ENCODE data around the gene BTNL3.

The BTNL3 gene

GRCh38 chr5:180988592-180988991, at the start of gene BTNL3:
Gene BTNL3 (plus strand): TSS chr5:180988846. CDS start chr5:180989029, 183 bp downstream.
- H3K4me1 Mint-ChIP-seq (ENCODE audit: low read depth): no peaks in the 10 kb centered on the region
- no peak within 1 kb of the TSS for H3K27ac Mint-ChIP-seq
- no peaks in the 10 kb centered on the region for H3K9me3 Mint-ChIP-seq
- no peaks in the 10 kb centered on the region for H3K36me3 Mint-ChIP-seq (ENCODE audit: low read depth)
- peaks cover 52% of the 10 kb centered on the region for H3K27me3 Mint-ChIP-seq
- DNase-seq: no peak
- no peak within 1 kb of the TSS for H3K4me3 Mint-ChIP-seq

GRCh38 chr5:180950291-180950949, 38.2 kb upstream of the BTNL3 start:
- no peak overlapping the region for H3K27ac Mint-ChIP-seq
- no peaks in the 10 kb centered on the region for H3K9me3 Mint-ChIP-seq
- H3K36me3 Mint-ChIP-seq (ENCODE audit: low read depth): no peaks in the 10 kb centered on the region
- peaks cover 3% of the 10 kb centered on the region for H3K4me1 Mint-ChIP-seq (ENCODE audit: low read depth)
- H3K4me3 Mint-ChIP-seq: no peak overlapping the region
- DNase-seq: no peak
- H3K27me3 Mint-ChIP-seq: peaks cover 6% of the 10 kb centered on the region

- H3K4me3 Mint-ChIP-seq: no peak overlapping the region
- peaks cover 23% of the 10 kb centered on the region for H3K4me1 Mint-ChIP-seq (ENCODE audit: low read depth)
- H3K36me3 Mint-ChIP-seq (ENCODE audit: low read depth): no peaks in the 10 kb centered on the region
- no peak overlapping the region for H3K27ac Mint-ChIP-seq
- H3K27me3 Mint-ChIP-seq: peaks cover 9% of the 10 kb centered on the region
- DNase-seq: no peak
- no peaks in the 10 kb centered on the region for H3K9me3 Mint-ChIP-seq
Observed at GRCh38 chr5:180959661-180960060, 29.0 kb upstream of the BTNL3 start.

GRCh38 chr5:180960209-180960608, 28.4 kb upstream of the BTNL3 start:
- Mint-ChIP-seq H3K4me1 (ENCODE audit: low read depth) (peaks cover 22% of the 10 kb centered on the region), H3K9me3 (no peaks in the 10 kb centered on the region), H3K27me3 (peaks cover 9% of the 10 kb centered on the region), H3K36me3 (ENCODE audit: low read depth) (no peaks in the 10 kb centered on the region), H3K27ac (no peak overlapping the region), H3K4me3 (no peak overlapping the region)
- no peak for DNase-seq

- H3K36me3 Mint-ChIP-seq (ENCODE audit: low read depth): no peaks in the 10 kb centered on the region
- H3K4me3 Mint-ChIP-seq: no peak overlapping the region
- H3K27me3 Mint-ChIP-seq: peaks cover 9% of the 10 kb centered on the region
- no peaks in the 10 kb centered on the region for H3K4me1 Mint-ChIP-seq (ENCODE audit: low read depth)
- H3K9me3 Mint-ChIP-seq: no peaks in the 10 kb centered on the region
- no peak overlapping the region for H3K27ac Mint-ChIP-seq
- DNase-seq: no peak
Observed at GRCh38 chr5:180969406-180969805, 19.2 kb upstream of the BTNL3 start.

GRCh38 chr5:180970336-180970735, 18.3 kb upstream of the BTNL3 start:
- no peaks in the 10 kb centered on the region for H3K36me3 Mint-ChIP-seq (ENCODE audit: low read depth)
- H3K27ac Mint-ChIP-seq: no peak overlapping the region
- peaks cover 5% of the 10 kb centered on the region for H3K4me1 Mint-ChIP-seq (ENCODE audit: low read depth)
- no peak overlapping the region for H3K4me3 Mint-ChIP-seq
- DNase-seq: no peak
- peaks cover 9% of the 10 kb centered on the region for H3K27me3 Mint-ChIP-seq
- H3K9me3 Mint-ChIP-seq: no peaks in the 10 kb centered on the region

GRCh38 chr5:180970875-180971274, 17.8 kb upstream of the BTNL3 start:
- no peak for DNase-seq
- Mint-ChIP-seq H3K27ac (no peak overlapping the region), H3K4me3 (no peak overlapping the region), H3K4me1 (ENCODE audit: low read depth) (peaks cover 10% of the 10 kb centered on the region), H3K9me3 (no peaks in the 10 kb centered on the region), H3K36me3 (ENCODE audit: low read depth) (no peaks in the 10 kb centered on the region), H3K27me3 (peaks cover 9% of the 10 kb centered on the region)

GRCh38 chr5:180974612-180975315, 13.9 kb upstream of the BTNL3 start:
- H3K36me3 Mint-ChIP-seq (ENCODE audit: low read depth): no peaks in the 10 kb centered on the region
- no peak overlapping the region for H3K27ac Mint-ChIP-seq
- H3K27me3 Mint-ChIP-seq: peaks cover 2% of the 10 kb centered on the region
- no peaks in the 10 kb centered on the region for H3K9me3 Mint-ChIP-seq
- peaks cover 22% of the 10 kb centered on the region for H3K4me1 Mint-ChIP-seq (ENCODE audit: low read depth)
- no peak overlapping the region for H3K4me3 Mint-ChIP-seq
- no peak for DNase-seq

GRCh38 chr5:180975338-180975737, 13.3 kb upstream of the BTNL3 start:
- Mint-ChIP-seq H3K27ac (peak overlapping the region; percentile 5), H3K36me3 (ENCODE audit: low read depth) (no peaks in the 10 kb centered on the region), H3K4me3 (no peak overlapping the region), H3K4me1 (ENCODE audit: low read depth) (peaks cover 22% of the 10 kb centered on the region), H3K27me3 (peaks cover 2% of the 10 kb centered on the region), H3K9me3 (no peaks in the 10 kb centered on the region)
- no peak for DNase-seq

- Mint-ChIP-seq H3K27ac (peak overlapping the region; percentile 79), H3K36me3 (ENCODE audit: low read depth) (no peaks in the 10 kb centered on the region), H3K4me3 (no peak overlapping the region), H3K27me3 (no peaks in the 10 kb centered on the region), H3K4me1 (ENCODE audit: low read depth) (peaks cover 22% of the 10 kb centered on the region), H3K9me3 (no peaks in the 10 kb centered on the region)
- no peak for DNase-seq
Observed at GRCh38 chr5:180976518-180976917, 12.1 kb upstream of the BTNL3 start.

- no peak overlapping the region for H3K4me3 Mint-ChIP-seq
- peaks cover 22% of the 10 kb centered on the region for H3K4me1 Mint-ChIP-seq (ENCODE audit: low read depth)
- H3K27me3 Mint-ChIP-seq: peaks cover 2% of the 10 kb centered on the region
- no peaks in the 10 kb centered on the region for H3K36me3 Mint-ChIP-seq (ENCODE audit: low read depth)
- no peaks in the 10 kb centered on the region for H3K9me3 Mint-ChIP-seq
- H3K27ac Mint-ChIP-seq: no peak overlapping the region
- DNase-seq: no peak
Observed at GRCh38 chr5:180977852-180978251, 10.8 kb upstream of the BTNL3 start.

GRCh38 chr5:180982008-180982741, 6.5 kb upstream of the BTNL3 start:
- Mint-ChIP-seq H3K27me3 (peaks cover 8% of the 10 kb centered on the region), H3K36me3 (ENCODE audit: low read depth) (no peaks in the 10 kb centered on the region), H3K4me3 (no peak overlapping the region), H3K27ac (no peak overlapping the region), H3K4me1 (ENCODE audit: low read depth) (no peaks in the 10 kb centered on the region), H3K9me3 (no peaks in the 10 kb centered on the region)
- DNase-seq: no peak

- no peak overlapping the region for H3K27ac Mint-ChIP-seq
- H3K4me1 Mint-ChIP-seq (ENCODE audit: low read depth): no peaks in the 10 kb centered on the region
- H3K36me3 Mint-ChIP-seq (ENCODE audit: low read depth): no peaks in the 10 kb centered on the region
- H3K4me3 Mint-ChIP-seq: no peak overlapping the region
- DNase-seq: no peak
- no peaks in the 10 kb centered on the region for H3K9me3 Mint-ChIP-seq
- peaks cover 52% of the 10 kb centered on the region for H3K27me3 Mint-ChIP-seq
Observed at GRCh38 chr5:180988016-180988415, 630 bp upstream of the BTNL3 start.

GRCh38 chr5:180990086-180990881, 1.6 kb downstream of the BTNL3 start:
- DNase-seq: no peak
- Mint-ChIP-seq H3K36me3 (ENCODE audit: low read depth) (no peaks in the 10 kb centered on the region), H3K27ac (no peak overlapping the region), H3K27me3 (peaks cover 53% of the 10 kb centered on the region), H3K4me1 (ENCODE audit: low read depth) (no peaks in the 10 kb centered on the region), H3K4me3 (no peak overlapping the region), H3K9me3 (peaks cover 4% of the 10 kb centered on the region)
